GM12801 (cell line): ENCODE results near the gene ASF1B.

ENCODE experiments used
- CTCF ChIP-seq: IDR thresholded peaks from one replicate; pipeline ENCODE4 v1.5.1; 2011; ENCODE audit warnings: control low read depth; ENCODE audit not compliant: insufficient read length; ENCODE audit errors: extremely low read depth

The ASF1B gene

GRCh38 chr19:14119644-14120496 lies 16.5 kb downstream of the ASF1B start:
- TF ChIP-seq CTCF, result no peak

DNA sequence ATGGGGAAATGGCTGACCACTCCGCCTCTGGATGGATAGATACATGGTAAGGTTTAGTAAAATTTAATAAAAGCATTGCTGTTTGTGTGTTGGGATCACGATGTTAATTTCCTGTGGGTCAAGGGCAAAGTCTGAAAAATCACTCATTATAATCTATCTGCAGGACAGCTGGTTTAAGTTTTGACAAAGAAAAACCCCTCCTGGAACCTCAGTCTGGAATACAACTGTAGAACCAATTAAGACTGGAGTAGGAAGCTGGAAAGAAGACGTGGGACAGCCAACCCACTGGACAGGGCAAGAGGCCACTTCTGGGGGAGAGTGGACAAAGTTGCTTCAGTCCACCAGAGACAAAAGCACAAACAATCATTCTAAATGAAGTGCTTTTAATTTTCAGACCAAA lies 17.2 kb downstream of the ASF1B start:
- no peak for TF ChIP-seq CTCF

- no peak for TF ChIP-seq CTCF
Observed at GRCh38 chr19:14118165-14119051, 18.0 kb downstream of the ASF1B start.

DNA sequence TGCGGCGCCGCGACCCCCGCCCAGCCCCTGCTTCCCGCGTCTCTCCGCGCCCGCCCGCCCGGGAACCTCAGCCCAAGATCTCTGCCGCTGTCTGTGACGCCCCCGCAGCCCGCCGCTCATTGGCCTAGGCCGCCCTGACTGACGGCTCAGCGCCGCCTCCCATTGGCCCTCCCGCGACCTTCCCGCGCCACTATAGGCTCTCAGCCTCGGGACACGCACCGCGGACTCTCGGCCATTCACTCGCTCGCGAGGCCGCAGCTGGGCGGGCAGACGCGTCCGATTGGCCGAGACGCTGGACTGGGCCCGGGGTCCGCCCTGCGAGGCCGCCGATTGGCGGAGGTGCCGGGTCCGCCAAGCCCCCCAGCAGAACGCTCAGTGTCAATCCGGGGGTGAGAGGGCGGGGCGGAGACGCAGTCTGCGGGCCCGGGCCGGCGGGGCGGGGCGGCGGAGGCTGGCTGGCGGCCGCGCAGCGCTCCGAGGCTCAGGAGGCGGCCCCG lies 18.7 kb downstream of the ASF1B start, which contains the start of gene PRKACA:
Gene PRKACA, minus strand, starts transcription at position 95 of the 497 bp plus-strand sequence. CDS start 215 bp downstream, outside the sequence.
- TF ChIP-seq CTCF, result no peak

- TF ChIP-seq CTCF, result no peak
Observed at GRCh38 chr19:14116918-14117578, 19.3 kb downstream of the ASF1B start.

- TF ChIP-seq CTCF, result no peak
Observed at GRCh38 chr19:14116525-14116917, 19.9 kb downstream of the ASF1B start.

DNA sequence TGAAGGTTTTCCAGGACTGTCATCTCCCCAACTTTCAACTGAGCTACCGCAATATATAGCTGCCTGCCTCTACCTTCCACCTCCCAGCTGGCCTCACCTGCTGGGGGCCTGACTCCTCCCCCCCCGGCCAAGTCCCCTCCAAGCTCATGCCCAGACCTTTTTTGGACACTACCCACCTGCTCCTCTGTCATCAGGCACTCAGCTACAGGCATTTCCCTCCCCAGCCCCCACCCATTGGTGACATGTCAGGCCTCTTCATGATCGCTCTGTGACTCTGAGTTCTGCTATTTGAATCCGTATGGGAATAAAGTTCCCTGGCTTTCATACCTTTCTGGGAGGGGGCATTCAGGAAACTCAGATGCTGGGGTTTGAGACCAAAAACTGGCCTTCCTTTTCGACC lies 20.6 kb downstream of the ASF1B start:
- no peak for TF ChIP-seq CTCF
